HepG2 (cell line): ENCODE results near the gene HES1. TPM values are rescaled to one million over a fixed set of nuclear protein-coding genes. Genes with fewer than 3 reads are reported as not detected.

Source experiments
- ATF1 ChIP-seq: IDR thresholded peaks from 2 replicates; pipeline ENCODE4 v1.6.1; 2016; ENCODE audit warnings: mild to moderate bottlenecking, control low read depth
- BATF2 ChIP-seq: sonication (generic); formaldehyde crosslinking; IDR thresholded peaks from 2 replicates; pipeline ENCODE4 v1.8.0; 2022; ENCODE audit warnings: mild to moderate bottlenecking, missing genetic modification reagents, moderate library complexity
- CAMTA2 ChIP-seq: sonication (generic); formaldehyde crosslinking; IDR thresholded peaks from 2 replicates; pipeline ENCODE4 v1.4.0; 2020; ENCODE audit warnings: mild to moderate bottlenecking, missing genetic modification reagents, borderline replicate concordance
- CREB1 ChIP-seq, 2 experiments: fragments of 450-650 bp in 1 of 2; IDR thresholded peaks; 2 replicates each; pipeline ENCODE4 v1.6.1; 2016 to 2017; ENCODE audit warnings: control low read depth in 1 of 2, mild to moderate bottlenecking in 1 of 2, missing compliant biosample characterization in 1 of 2, missing genetic modification characterization in 1 of 2
- GABPA ChIP-seq, 2 experiments: IDR thresholded peaks; 2 replicates each; pipeline ENCODE4 v1.6.1; 2011 to 2016; ENCODE audit warnings: low read depth in 2 of 2, low read length in 1 of 2, missing biosample characterization in 1 of 2, missing genetic modification characterization in 1 of 2
- GFI1 ChIP-seq: sonication (generic); formaldehyde crosslinking; IDR thresholded peaks from 2 replicates; pipeline ENCODE4 v1.5.0; 2020; ENCODE audit warnings: missing genetic modification reagents, mild to moderate bottlenecking, borderline replicate concordance
- IKZF4 ChIP-seq: sonication (generic); formaldehyde crosslinking; IDR thresholded peaks from 2 replicates; pipeline ENCODE4 v1.5.1; 2020; ENCODE audit warnings: borderline replicate concordance, mild to moderate bottlenecking, low read depth, missing genetic modification reagents; ENCODE audit errors: not compliant biosample characterization
- JUN ChIP-seq: sonication (generic); formaldehyde crosslinking; IDR thresholded peaks from 2 replicates; pipeline ENCODE4 v1.4.0; 2020; ENCODE audit warnings: mild to moderate bottlenecking, missing genetic modification reagents
- KLF15 ChIP-seq: sonication (generic); formaldehyde crosslinking; IDR thresholded peaks from 2 replicates; pipeline ENCODE4 v1.8.1; 2023; ENCODE audit warnings: borderline replicate concordance, mild to moderate bottlenecking, inconsistent platforms, missing genetic modification reagents, mixed read lengths
- MAFK ChIP-seq, 2 experiments: IDR thresholded peaks in 1 of 2; conservative IDR thresholded peaks in 1 of 2; 2 replicates each; pipeline ENCODE4 v1.6.1; 2011; ENCODE audit warnings: improper control_type of control experiment in 2 of 2, low read length in 2 of 2
- MXI1 ChIP-seq: IDR thresholded peaks from 3 replicates; pipeline ENCODE4 v1.6.1; 2012; ENCODE audit warnings: low read depth, low read length, inconsistent platforms, borderline replicate concordance
- NR2F6 ChIP-seq, 2 experiments: IDR thresholded peaks; 2 replicates each; pipeline ENCODE4 v1.6.1; 2016; ENCODE audit warnings: antibody characterized with exemption in 1 of 2, mild to moderate bottlenecking in 1 of 2
- NRL ChIP-seq: sonication (generic); formaldehyde crosslinking; IDR thresholded peaks from 2 replicates; pipeline ENCODE4 v1.5.0; 2020; ENCODE audit warnings: missing genetic modification reagents, mild to moderate bottlenecking, moderate library complexity, borderline replicate concordance
- RORA ChIP-seq: sonication (generic); formaldehyde crosslinking; IDR thresholded peaks from 2 replicates; pipeline ENCODE4 v1.5.0; 2020; ENCODE audit warnings: mild to moderate bottlenecking, missing genetic modification reagents, moderate library complexity
- ZBTB21 ChIP-seq: sonication (generic); formaldehyde crosslinking; IDR thresholded peaks from 2 replicates; pipeline ENCODE4 v1.4.0; 2020; ENCODE audit warnings: missing genetic modification reagents
- ZKSCAN5 ChIP-seq: sonication (generic); formaldehyde crosslinking; IDR thresholded peaks from 2 replicates; pipeline ENCODE4 v1.5.1; 2020; ENCODE audit warnings: mild to moderate bottlenecking, missing genetic modification reagents
- ZNF180 ChIP-seq: sonication (generic); formaldehyde crosslinking; IDR thresholded peaks from 2 replicates; pipeline ENCODE4 v1.4.0; 2020; ENCODE audit warnings: low read depth, missing genetic modification reagents, borderline replicate concordance
- ZNF292 ChIP-seq: sonication (generic); formaldehyde crosslinking; IDR thresholded peaks from 2 replicates; pipeline ENCODE4 v1.8.1; 2022; ENCODE audit warnings: mild to moderate bottlenecking, low read depth, missing genetic modification reagents, borderline replicate concordance
- ZNF550 ChIP-seq: sonication (generic); formaldehyde crosslinking; IDR thresholded peaks from 2 replicates; pipeline ENCODE4 v1.4.0; 2020; ENCODE audit warnings: mild to moderate bottlenecking, missing genetic modification reagents, borderline replicate concordance
- ZNF776 ChIP-seq: sonication (generic); formaldehyde crosslinking; IDR thresholded peaks from 2 replicates; pipeline ENCODE4 v1.4.0; 2020; ENCODE audit warnings: mild to moderate bottlenecking, missing genetic modification reagents
- ZNF781 ChIP-seq: sonication (generic); formaldehyde crosslinking; IDR thresholded peaks from 2 replicates; pipeline ENCODE4 v1.5.1; 2020; ENCODE audit warnings: borderline replicate concordance, mild to moderate bottlenecking, missing genetic modification reagents; ENCODE audit errors: not compliant biosample characterization
- polyA plus RNA-seq, 8 experiments: library from polyadenylated mRNA; depleted of rRNA in 3 of 8; stranded (reverse) in 7 of 8; unstranded in 1 of 8; fragments of >200 nt; fragmentation: Illumina TruSeq in 4 of 8; extraction: Trizol in 4 of 8; gene quantifications; 2 replicates each; pipeline versions ENCODE4 v1.2.1 to v1.2.3, GENCODE V29; 2011 to 2016; ENCODE audit warnings: low read depth in 4 of 8, missing spikeins in 1 of 8, mixed read lengths in 1 of 8; ENCODE audit not compliant: insufficient read depth in 1 of 8
- total RNA-seq, 5 experiments: library from RNA; depleted of rRNA; stranded (reverse); fragments of >200 nt; fragmentation: Illumina TruSeq; extraction: Trizol; gene quantifications; 2 replicates each; pipeline ENCODE4 v1.2.3, GENCODE V29; 2016; ENCODE audit warnings: low read depth in 1 of 5
- TF ChIP-seq, protein P1 (sequence below): sonication (generic); formaldehyde crosslinking; IDR thresholded peaks from 2 replicates; pipeline ENCODE4 v1.5.1; 2020; ENCODE audit warnings: missing genetic modification reagents, mild to moderate bottlenecking, borderline replicate concordance
- TF ChIP-seq, protein P2 (sequence below): sonication (generic); formaldehyde crosslinking; IDR thresholded peaks from 2 replicates; pipeline ENCODE4 v1.4.0; 2020; ENCODE audit warnings: missing genetic modification reagents, low read depth, mild to moderate bottlenecking, borderline replicate concordance
- TF ChIP-seq, protein P3 (sequence below): sonication (generic); formaldehyde crosslinking; conservative IDR thresholded peaks from 2 replicates; pipeline ENCODE4 v1.4.0; 2020; ENCODE audit warnings: missing genetic modification reagents

The HES1 gene
- total and polyA plus RNA-seq, 2 of the 13 experiments (the other 11 are each of a cell fraction or from before 2014, with no cell fraction given): 15.4 to 19.8 TPM

DNA sequence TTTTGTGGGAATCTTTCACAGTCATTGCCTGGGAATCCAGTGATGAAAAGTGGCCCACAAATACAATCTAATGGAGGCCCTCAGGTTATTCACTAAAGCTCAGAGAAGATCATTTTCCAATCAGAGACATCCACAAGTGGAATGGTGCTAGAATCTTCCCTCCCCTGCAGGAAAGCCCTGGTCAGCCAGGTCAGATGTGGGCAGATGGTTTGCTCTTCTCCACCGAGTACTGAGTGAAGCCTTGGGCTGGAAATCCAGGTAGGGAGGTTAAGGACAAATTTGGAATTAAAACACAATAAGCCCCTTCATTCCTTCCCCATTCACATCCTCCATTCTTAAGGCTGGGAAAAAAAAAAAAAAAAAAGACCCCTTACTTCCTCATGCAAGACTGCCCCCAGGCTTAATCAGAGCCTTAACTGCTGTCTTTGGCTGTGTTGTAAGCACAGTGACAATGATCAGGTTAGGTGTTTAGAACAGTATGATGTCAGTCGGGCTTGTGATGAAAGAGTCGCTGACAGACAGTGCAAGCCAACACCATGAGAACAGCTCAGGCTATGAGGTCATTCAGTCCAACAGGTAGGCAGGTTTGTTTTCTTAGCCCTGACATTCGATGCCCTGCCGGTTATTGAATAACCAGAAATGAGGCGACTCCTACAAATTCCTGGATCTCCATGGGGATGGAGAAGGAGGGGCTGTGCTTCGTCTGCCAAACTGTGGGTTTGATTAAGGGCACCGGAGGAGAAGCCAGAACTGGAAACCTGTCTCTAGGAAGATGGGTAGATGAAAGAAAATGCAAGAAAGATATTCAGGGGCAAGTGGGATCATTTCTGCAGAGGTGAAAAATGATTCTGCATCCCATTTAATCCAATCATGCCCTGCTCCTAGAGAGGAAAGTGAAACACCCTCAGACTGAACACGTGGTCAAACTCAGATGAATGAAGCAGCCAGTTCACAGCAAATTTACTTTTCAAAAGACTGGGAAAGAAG is 23.5 kb upstream of the HES1 start (continued):
- TF ChIP-seq NRL (CRISPR knock-in tag): no peak
- TF ChIP-seq GABPA (IDR thresholded peaks at IDR 0.05; ENCODE audit: low read depth, low read length): no peak
- TF ChIP-seq GABPA (CRISPR knock-in tag; IDR thresholded peaks at IDR 0.05; ENCODE audit: low read depth): no peak
- peak; percentile 47; the same call in 1 of the 2 replicates for TF ChIP-seq GFI1
- peak; percentile 88 for TF ChIP-seq ATF1 (CRISPR knock-in tag)
- TF ChIP-seq ZNF180 (CRISPR knock-in tag): no peak
- TF ChIP-seq BATF2 (CRISPR knock-in tag): no peak
- no peak for TF ChIP-seq ZNF550
- no peak for TF ChIP-seq KLF15
- TF ChIP-seq, protein P1, sequence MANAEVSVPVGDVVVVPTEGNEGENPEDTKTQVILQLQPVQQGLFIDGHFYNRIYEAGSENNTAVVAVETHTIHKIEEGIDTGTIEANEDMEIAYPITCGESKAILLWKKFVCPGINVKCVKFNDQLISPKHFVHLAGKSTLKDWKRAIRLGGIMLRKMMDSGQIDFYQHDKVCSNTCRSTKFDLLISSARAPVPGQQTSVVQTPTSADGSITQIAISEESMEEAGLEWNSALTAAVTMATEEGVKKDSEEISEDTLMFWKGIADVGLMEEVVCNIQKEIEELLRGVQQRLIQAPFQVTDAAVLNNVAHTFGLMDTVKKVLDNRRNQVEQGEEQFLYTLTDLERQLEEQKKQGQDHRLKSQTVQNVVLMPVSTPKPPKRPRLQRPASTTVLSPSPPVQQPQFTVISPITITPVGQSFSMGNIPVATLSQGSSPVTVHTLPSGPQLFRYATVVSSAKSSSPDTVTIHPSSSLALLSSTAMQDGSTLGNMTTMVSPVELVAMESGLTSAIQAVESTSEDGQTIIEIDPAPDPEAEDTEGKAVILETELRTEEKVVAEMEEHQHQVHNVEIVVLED: no peak; the same call in 1 of the 2 replicates
- no peak for TF ChIP-seq RORA
- TF ChIP-seq JUN (CRISPR knock-in tag): peak; percentile 96
- TF ChIP-seq MXI1: peak; percentile 56; the same call in 1 of the 3 replicates
- TF ChIP-seq ZNF781: no peak
- TF ChIP-seq ZBTB21 (CRISPR knock-in tag): peak; percentile 99
- peak; percentile 76 for TF ChIP-seq NR2F6 (IDR thresholded peaks at IDR 0.05)
- TF ChIP-seq NR2F6 (CRISPR knock-in tag; IDR thresholded peaks at IDR 0.05): peak; percentile 79
- TF ChIP-seq ZKSCAN5: no peak
- TF ChIP-seq ZNF776 (CRISPR knock-in tag): no peak
- TF ChIP-seq ZNF292 (CRISPR knock-in tag): peak; percentile 44; the same call in 1 of the 2 replicates
- TF ChIP-seq, protein P2, sequence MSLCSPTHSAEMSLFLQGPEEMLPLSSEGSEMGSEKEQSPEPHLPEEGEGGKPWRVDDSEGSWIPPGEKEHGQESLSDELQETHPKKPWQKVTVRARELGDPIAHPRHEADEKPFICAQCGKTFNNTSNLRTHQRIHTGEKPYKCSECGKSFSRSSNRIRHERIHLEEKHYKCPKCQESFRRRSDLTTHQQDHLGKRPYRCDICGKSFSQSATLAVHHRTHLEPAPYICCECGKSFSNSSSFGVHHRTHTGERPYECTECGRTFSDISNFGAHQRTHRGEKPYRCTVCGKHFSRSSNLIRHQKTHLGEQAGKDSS: no peak
- TF ChIP-seq CREB1 (IDR thresholded peaks at IDR 0.05): peak; percentile 88
- TF ChIP-seq CREB1 (CRISPR knock-in tag; IDR thresholded peaks at IDR 0.05): peak; percentile 95
- no peak for TF ChIP-seq IKZF4 (CRISPR knock-in tag)
- TF ChIP-seq MAFK (conservative IDR thresholded peaks at IDR 0.05 in 1 of 2, IDR thresholded peaks at IDR 0.05 in 1 of 2; ENCODE audit: low read length in 2 of 2): no peak
- TF ChIP-seq, protein P3, sequence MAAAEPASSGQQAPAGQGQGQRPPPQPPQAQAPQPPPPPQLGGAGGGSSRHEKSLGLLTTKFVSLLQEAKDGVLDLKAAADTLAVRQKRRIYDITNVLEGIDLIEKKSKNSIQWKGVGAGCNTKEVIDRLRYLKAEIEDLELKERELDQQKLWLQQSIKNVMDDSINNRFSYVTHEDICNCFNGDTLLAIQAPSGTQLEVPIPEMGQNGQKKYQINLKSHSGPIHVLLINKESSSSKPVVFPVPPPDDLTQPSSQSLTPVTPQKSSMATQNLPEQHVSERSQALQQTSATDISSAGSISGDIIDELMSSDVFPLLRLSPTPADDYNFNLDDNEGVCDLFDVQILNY (CRISPR knock-in tag): no peak
- TF ChIP-seq CAMTA2 (CRISPR knock-in tag): no peak
